ENCODE measurements around the gene DVL2.

GRCh38 chr17:7205561-7205960 is 28.8 kb downstream of the DVL2 start:
- TF ChIP-seq POLR2A (IDR thresholded peaks at IDR 0.05), result no peak
- no peak for TF ChIP-seq CTCF (IDR thresholded peaks at IDR 0.05)
- TF ChIP-seq POLR2AphosphoS5 (IDR thresholded peaks at IDR 0.05), result no peak
- no peak for TF ChIP-seq EP300 (IDR thresholded peaks at IDR 0.05)

Measured in suprapubic skin (tissue), 4 donors.